GM23248 (cell line): ENCODE data around the gene LBHD2.

Experiments
- EZH2 ChIP-seq: fragments of 200-600 bp; sonication (generic); IDR thresholded peaks from 2 replicates; pipeline ENCODE4 v1.6.1; 2018; ENCODE audit warnings: antibody characterized with exemption, mild to moderate bottlenecking; ENCODE audit not compliant: insufficient read depth, poor library complexity, severe bottlenecking
- EZH2phosphoT487 ChIP-seq: fragments of 200-600 bp; sonication (generic); IDR thresholded peaks from 2 replicates; pipeline ENCODE4 v1.6.1; 2018; ENCODE audit warnings: antibody characterized with exemption, moderate library complexity, mild to moderate bottlenecking, low read depth; ENCODE audit not compliant: insufficient read depth

DNA sequence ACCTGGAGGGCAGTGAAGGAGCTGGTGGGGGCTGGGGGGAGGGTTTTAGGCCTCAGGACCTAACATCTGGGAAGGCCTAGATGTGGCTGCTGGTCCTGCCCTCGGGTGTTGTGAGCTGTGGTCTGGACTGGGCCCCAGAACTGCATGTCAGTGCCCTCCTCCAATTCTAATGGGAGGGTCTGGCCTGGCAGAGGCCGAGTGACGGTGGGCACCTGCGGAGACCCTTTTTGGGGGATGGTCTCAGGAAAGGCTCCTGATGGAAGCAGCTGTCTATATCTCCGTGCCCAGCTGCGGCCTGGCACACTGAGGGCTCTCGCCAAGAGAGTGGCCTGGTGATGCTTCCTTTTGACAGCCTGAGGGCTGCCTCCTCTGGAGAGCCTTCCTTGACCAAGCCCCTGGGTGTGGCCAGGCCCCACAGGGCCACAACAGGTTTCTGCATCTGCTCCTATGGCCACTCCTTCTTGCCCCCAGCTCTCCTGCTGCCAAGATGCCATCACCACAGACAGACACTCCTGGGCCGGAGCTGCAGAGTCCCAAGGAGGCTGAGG lies 15.8 kb downstream of the LBHD2 start:
- no peak for TF ChIP-seq EZH2phosphoT487
- TF ChIP-seq EZH2, result no peak
